HG03095 (cell line): ENCODE measurements around the gene RAI14.

ENCODE experiments used
- ATAC-seq: cut with Tn5 transposase; IDR thresholded peaks from one replicate; pipeline ENCODE4 v1.9.1; 2021; ENCODE audit warnings: moderate library complexity; ENCODE audit not compliant: unreplicated experiment

Gene RAI14

GRCh38 chr5:34844106-34844505 is 188.0 kb downstream of the RAI14 start:
- ATAC-seq, result no peak

GRCh38 chr5:34844999-34845398 is 188.9 kb downstream of the RAI14 start:
- ATAC-seq, result no peak

- no peak for ATAC-seq
These were observed 190.9 kb downstream of the RAI14 start for GRCh38 chr5:34847056-34847455.

- no peak for ATAC-seq
These were observed 191.4 kb downstream of the RAI14 start for GRCh38 chr5:34847552-34847951.

GRCh38 chr5:34848230-34848629 is 192.1 kb downstream of the RAI14 start:
- ATAC-seq, result no peak

GRCh38 chr5:34849253-34849652 is 193.1 kb downstream of the RAI14 start:
- no peak for ATAC-seq

- peak; percentile 99 for ATAC-seq
These were observed 198.5 kb downstream of the RAI14 start for GRCh38 chr5:34854459-34855174.

- ATAC-seq, result no peak
These were observed 201.0 kb downstream of the RAI14 start for GRCh38 chr5:34857161-34857560.

- ATAC-seq, result no peak
These were observed 201.8 kb downstream of the RAI14 start for GRCh38 chr5:34857894-34858293.

GRCh38 chr5:34858790-34859189 is 202.7 kb downstream of the RAI14 start:
- ATAC-seq, result no peak

- ATAC-seq, result no peak
These were observed 203.1 kb downstream of the RAI14 start for GRCh38 chr5:34859253-34859652.

- ATAC-seq, result no peak
These were observed 207.8 kb downstream of the RAI14 start for GRCh38 chr5:34863946-34864345.

GRCh38 chr5:34865091-34865490 is 209.0 kb downstream of the RAI14 start:
- ATAC-seq, result no peak

- ATAC-seq, result no peak
These were observed 210.9 kb downstream of the RAI14 start for GRCh38 chr5:34866989-34867471.

GRCh38 chr5:34867660-34868059 is 211.5 kb downstream of the RAI14 start:
- no peak for ATAC-seq

- ATAC-seq, result no peak
These were observed 212.7 kb downstream of the RAI14 start for GRCh38 chr5:34868791-34869190.

GRCh38 chr5:34869256-34869655 is 213.1 kb downstream of the RAI14 start:
- ATAC-seq, result no peak

- no peak for ATAC-seq
These were observed 214.3 kb downstream of the RAI14 start for GRCh38 chr5:34870382-34870781.

- no peak for ATAC-seq
These were observed 220.1 kb downstream of the RAI14 start for GRCh38 chr5:34876275-34876674.

GRCh38 chr5:34881246-34881645 is 225.1 kb downstream of the RAI14 start:
- no peak for ATAC-seq
